ENCODE results near the gene EML1. TPM values are rescaled to one million over a fixed set of nuclear protein-coding genes. Genes with fewer than 3 reads are reported as not detected.

Gene EML1
- total RNA-seq, 2 donors from 2014 or later = 55.1 to 66.5 TPM

- no peak for ATAC-seq (ENCODE audit: insufficient number of reproducible peaks, low FRiP score, low read depth)
- no peaks in the 10 kb centered on the region for H3K36me3 ChIP-seq
- no peak overlapping the region for H3K4me3 ChIP-seq
- no peaks in the 10 kb centered on the region for H3K9me3 ChIP-seq
- H3K4me1 ChIP-seq (ENCODE audit: control insufficient read depth in 1 of 2, low read depth in 2 of 2) = peaks cover 10 to 23% of the 10 kb centered on the region in 2 donors
- no peak for TF ChIP-seq CTCF (IDR thresholded peaks at IDR 0.05)
- no peaks in the 10 kb centered on the region for H3K27me3 ChIP-seq (replicated peaks; ENCODE audit: insufficient read depth)
- DNase-seq (ENCODE audit: low spot score) = no peak
- no peak overlapping the region for H3K27ac ChIP-seq
Measured at GRCh38 chr14:99763527-99764221, 29.5 kb upstream of the EML1 start.

GRCh38 chr14:99764222-99764706, 28.9 kb upstream of the EML1 start:
- Histone ChIP-seq H3K27ac (no peak overlapping the region), H3K4me1 (ENCODE audit: control insufficient read depth in 1 of 2, low read depth in 2 of 2) (peaks cover 10 to 23% of the 10 kb centered on the region in 2 donors)
- no peak for DNase-seq (ENCODE audit: low spot score)

GRCh38 chr14:99768381-99768780, 24.8 kb upstream of the EML1 start:
- ATAC-seq (ENCODE audit: insufficient number of reproducible peaks, low FRiP score, low read depth) = no peak
- no peaks in the 10 kb centered on the region for H3K36me3 ChIP-seq
- no peak for TF ChIP-seq CTCF (IDR thresholded peaks at IDR 0.05)
- no peak overlapping the region for H3K4me3 ChIP-seq
- no peaks in the 10 kb centered on the region for H3K27me3 ChIP-seq (replicated peaks; ENCODE audit: insufficient read depth)
- peak overlapping the region in 1 of 2 donors; percentile 81 for H3K27ac ChIP-seq
- DNase-seq (ENCODE audit: low spot score) = no peak
- H3K4me1 ChIP-seq (ENCODE audit: control insufficient read depth in 1 of 2, low read depth in 2 of 2) = peaks cover 10 to 23% of the 10 kb centered on the region in 2 donors
- H3K9me3 ChIP-seq = no peaks in the 10 kb centered on the region

More at GRCh38 chr14:99764222-99764706, 28.9 kb upstream of the EML1 start:
- H3K36me3 ChIP-seq = no peaks in the 10 kb centered on the region
- TF ChIP-seq CTCF (IDR thresholded peaks at IDR 0.05) = no peak
- no peaks in the 10 kb centered on the region for H3K27me3 ChIP-seq (replicated peaks; ENCODE audit: insufficient read depth)
- H3K9me3 ChIP-seq = no peaks in the 10 kb centered on the region
- H3K4me3 ChIP-seq = no peak overlapping the region
- no peak for ATAC-seq (ENCODE audit: insufficient number of reproducible peaks, low FRiP score, low read depth)

GRCh38 chr14:99769123-99769522, 24.1 kb upstream of the EML1 start:
- no peak for TF ChIP-seq CTCF (IDR thresholded peaks at IDR 0.05)
- Histone ChIP-seq H3K4me3 (no peak overlapping the region), H3K36me3 (no peaks in the 10 kb centered on the region), H3K27me3 (replicated peaks; ENCODE audit: insufficient read depth) (no peaks in the 10 kb centered on the region), H3K9me3 (no peaks in the 10 kb centered on the region), H3K27ac (no peak overlapping the region), H3K4me1 (ENCODE audit: control insufficient read depth in 1 of 2, low read depth in 2 of 2) (peaks cover 10 to 23% of the 10 kb centered on the region in 2 donors)
- ATAC-seq (ENCODE audit: insufficient number of reproducible peaks, low FRiP score, low read depth) (no peak), DNase-seq (ENCODE audit: low spot score) (no peak)

GRCh38 chr14:99769799-99770198, 23.4 kb upstream of the EML1 start:
- ATAC-seq (ENCODE audit: insufficient number of reproducible peaks, low FRiP score, low read depth) = no peak
- TF ChIP-seq CTCF (IDR thresholded peaks at IDR 0.05) = no peak
- DNase-seq (ENCODE audit: low spot score) = no peak
- Histone ChIP-seq H3K27ac (no peak overlapping the region), H3K27me3 (replicated peaks; ENCODE audit: insufficient read depth) (no peaks in the 10 kb centered on the region), H3K4me1 (ENCODE audit: control insufficient read depth in 1 of 2, low read depth in 2 of 2) (peaks cover 10 to 29% of the 10 kb centered on the region in 2 donors), H3K36me3 (no peaks in the 10 kb centered on the region), H3K9me3 (no peaks in the 10 kb centered on the region), H3K4me3 (no peak overlapping the region)

All from thoracic aorta (tissue), 2 donors.